HG02943 (cell line): Measurements from ENCODE around the gene OR2H1.

Experiments
- ATAC-seq: cut with Tn5 transposase; IDR thresholded peaks from one replicate; pipeline ENCODE4 v1.9.1; 2021; ENCODE audit warnings: mild to moderate bottlenecking, low read depth, moderate library complexity; ENCODE audit not compliant: unreplicated experiment

The OR2H1 gene

GRCh38 chr6:29479560-29479959, 22.6 kb downstream of the OR2H1 start:
- no peak for ATAC-seq

- ATAC-seq: no peak
Observed at GRCh38 chr6:29483186-29483585, 26.2 kb downstream of the OR2H1 start.

- ATAC-seq: no peak
Observed at GRCh38 chr6:29483735-29484134, 26.8 kb downstream of the OR2H1 start.

DNA sequence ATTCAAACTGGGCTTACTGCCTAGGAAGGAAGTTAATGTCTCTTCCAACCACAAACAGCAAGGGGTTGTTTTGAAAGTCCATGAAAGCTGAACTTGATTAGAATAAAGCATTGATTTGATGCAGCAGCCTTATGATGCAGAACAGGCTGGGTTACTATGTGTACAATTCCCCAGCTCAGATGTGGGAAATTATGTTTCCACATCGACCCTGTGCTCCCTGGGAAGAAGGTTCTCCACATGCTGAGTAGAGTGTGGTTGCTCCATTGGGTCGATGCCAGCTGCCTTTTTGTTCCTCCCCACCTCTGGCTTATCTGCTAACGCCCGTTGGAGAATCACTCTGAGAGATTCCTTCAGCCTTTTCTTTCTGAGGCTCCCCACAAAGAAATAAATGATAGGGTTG, 29.6 kb downstream of the OR2H1 start:
- no peak for ATAC-seq

- ATAC-seq: no peak
Observed at GRCh38 chr6:29487131-29487530, 30.2 kb downstream of the OR2H1 start.

- no peak for ATAC-seq
Observed at GRCh38 chr6:29487660-29488059, 30.7 kb downstream of the OR2H1 start, which contains the start of gene MAS1L. MAS1L (minus strand) TSS chr6:29487956; CDS start chr6:29487902, 54 bp downstream.

DNA sequence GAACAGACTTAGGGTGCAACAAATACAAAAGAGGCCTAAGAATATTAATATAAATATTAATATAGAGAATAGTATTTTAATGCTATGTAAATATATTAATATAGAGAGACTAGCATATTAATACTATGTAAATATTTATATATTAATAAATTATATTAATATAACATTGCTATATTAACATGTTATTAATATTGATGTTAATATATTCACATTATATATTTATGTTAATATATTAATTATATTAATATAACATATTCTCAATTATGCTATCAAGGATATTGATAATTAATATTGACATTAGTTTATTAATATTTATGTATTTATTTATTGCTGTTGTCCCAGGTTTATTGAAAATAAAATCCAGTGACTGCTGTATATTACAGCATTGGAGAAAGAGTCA, 31.9 kb downstream of the OR2H1 start:
- no peak for ATAC-seq

GRCh38 chr6:29489286-29489685, 32.3 kb downstream of the OR2H1 start:
- no peak for ATAC-seq

DNA sequence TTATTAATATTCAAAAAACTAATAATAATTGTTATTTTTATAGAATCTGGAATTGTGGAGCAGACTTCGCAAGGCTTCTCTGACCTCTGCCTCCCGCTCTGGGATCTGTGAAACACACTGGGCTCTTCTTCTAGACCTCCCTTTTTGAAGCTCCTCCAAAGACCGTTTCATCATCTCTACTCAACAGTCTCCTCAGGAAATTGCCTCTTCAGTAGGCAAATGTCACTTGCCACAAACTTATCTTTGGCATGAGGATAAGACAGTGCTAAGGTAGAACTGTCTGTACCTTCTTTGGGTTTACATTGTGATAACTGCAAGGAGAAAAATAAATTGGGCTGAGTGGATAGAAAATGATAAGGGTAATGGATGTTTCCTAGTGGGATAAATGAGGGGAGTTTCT, 33.1 kb downstream of the OR2H1 start:
- no peak for ATAC-seq

DNA sequence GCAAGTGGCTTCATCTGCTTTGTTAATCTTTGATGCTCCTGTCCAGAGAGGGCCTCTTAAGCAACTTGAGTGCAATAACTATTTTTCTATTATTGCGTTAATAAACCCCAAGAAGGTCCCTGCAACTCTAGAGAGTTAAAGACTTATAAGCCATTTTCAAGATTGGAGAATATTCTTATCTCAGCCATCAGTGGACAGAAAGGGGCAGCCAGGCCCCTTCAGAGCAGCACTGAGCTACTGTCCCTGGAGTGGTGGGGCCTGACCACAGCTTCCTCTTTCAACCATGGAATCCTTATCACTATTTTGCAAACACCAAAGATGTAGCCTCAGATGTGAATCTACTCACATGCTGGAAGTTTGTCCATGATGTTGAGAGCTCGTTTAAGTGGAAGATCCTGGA, 33.6 kb downstream of the OR2H1 start:
- ATAC-seq: no peak

GRCh38 chr6:29491574-29491973, 34.6 kb downstream of the OR2H1 start:
- no peak for ATAC-seq

DNA sequence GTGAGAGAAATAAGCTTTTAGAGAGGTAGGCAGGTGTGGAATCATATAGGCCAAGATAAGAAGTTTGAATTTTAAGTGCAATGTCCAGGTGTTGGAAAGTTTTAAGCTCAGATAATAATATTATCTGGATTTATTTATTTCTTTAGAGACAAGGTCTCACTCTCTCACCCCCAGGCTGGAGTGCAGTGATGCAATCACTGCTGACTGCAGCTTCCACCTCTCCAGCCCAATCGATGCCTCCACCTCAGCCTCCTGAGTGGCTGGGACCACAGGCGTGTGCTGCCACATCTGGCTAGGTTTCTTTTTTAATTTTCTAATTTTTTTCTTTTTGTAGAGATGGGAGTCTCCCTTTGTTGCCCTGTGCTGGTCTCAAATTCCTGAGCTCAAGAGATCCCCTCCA, 36.3 kb downstream of the OR2H1 start:
- ATAC-seq: no peak

DNA sequence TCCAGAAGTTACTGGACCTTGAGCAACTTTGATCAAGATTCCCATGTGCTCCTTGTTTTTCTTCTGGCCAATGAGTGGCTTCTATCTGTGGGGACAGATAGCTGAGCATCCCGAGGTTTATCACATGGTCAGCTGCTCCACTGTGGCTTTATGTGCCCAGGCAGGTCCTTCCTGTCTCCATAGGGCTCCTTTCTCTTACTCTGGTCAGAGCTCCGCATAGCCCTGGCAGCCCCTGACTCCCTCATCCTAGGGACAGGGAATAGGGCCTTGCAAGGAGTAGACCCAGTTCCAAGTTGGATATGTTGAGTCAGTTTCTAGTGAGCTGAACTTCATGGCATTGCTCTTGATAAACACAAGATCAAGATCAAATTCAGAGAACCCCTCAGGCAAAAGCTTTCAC, 37.2 kb downstream of the OR2H1 start:
- ATAC-seq: no peak

GRCh38 chr6:29495571-29495970, 38.6 kb downstream of the OR2H1 start:
- ATAC-seq: no peak

DNA sequence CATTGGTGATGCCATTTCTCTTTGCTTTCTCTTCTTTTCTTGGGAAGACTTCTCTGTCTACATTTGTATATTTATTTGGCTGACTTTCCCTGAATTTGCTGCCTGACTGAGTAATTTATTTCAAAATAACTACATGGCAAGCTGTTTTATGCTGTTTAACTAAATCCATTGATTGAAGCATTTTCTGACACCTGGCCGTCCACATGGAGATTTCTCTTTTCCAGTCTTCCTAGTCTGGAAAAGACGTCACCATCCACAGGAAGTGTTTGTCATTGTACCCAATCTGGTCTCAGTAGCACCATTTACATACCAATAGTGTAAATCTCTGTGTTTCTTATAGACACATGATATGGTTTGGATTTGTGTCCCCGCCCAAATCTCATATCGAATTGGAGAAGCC, 40.0 kb downstream of the OR2H1 start:
- no peak for ATAC-seq

- ATAC-seq: no peak
Observed at GRCh38 chr6:29499704-29500103, 42.7 kb downstream of the OR2H1 start.

GRCh38 chr6:29500594-29500993, 43.6 kb downstream of the OR2H1 start:
- no peak for ATAC-seq

- ATAC-seq: no peak
Observed at GRCh38 chr6:29501106-29501505, 44.2 kb downstream of the OR2H1 start.

- ATAC-seq: no peak
Observed at GRCh38 chr6:29502181-29502580, 45.2 kb downstream of the OR2H1 start.

- ATAC-seq: no peak
Observed at GRCh38 chr6:29502597-29502996, 45.6 kb downstream of the OR2H1 start.

GRCh38 chr6:29504961-29505360, 48.0 kb downstream of the OR2H1 start:
- ATAC-seq: no peak

- ATAC-seq: no peak
Observed at GRCh38 chr6:29505808-29506207, 48.9 kb downstream of the OR2H1 start.

GRCh38 chr6:29506446-29507067, 49.6 kb downstream of the OR2H1 start:
- no peak for ATAC-seq
